NCI-H226 (cell line): ENCODE results near the gene ITIH3.

Source experiments
- DNase-seq: peaks from one replicate; pipeline ENCODE4 v3.0.0-alpha.2; 2015

The ITIH3 gene

DNA sequence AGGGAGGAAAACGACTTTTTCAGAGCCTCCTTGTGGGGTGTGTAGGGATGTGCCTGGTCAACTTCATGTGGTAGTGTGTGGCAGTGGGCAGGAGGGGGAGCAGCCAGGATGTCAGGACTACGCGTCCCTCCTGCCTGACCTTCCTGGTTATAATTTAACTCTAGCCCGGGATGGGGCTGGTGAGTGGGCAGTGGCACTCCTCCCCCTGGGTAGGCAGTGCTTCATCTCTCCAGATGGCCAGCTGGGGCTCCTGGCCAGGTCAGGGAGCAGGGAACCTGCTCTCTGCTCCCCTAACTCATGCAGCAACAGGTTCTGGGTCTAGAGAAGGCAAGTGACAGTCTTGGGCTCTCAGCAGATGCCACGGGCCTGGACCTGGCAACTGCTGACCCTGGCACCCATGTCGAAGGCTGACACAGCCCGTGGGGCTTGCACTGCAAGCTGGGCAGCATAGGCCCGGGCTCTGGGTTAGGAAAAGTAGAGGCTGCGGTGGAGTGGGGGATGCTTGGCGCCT lies 33.3 kb downstream of the ITIH3 start:
- no peak for DNase-seq

DNA sequence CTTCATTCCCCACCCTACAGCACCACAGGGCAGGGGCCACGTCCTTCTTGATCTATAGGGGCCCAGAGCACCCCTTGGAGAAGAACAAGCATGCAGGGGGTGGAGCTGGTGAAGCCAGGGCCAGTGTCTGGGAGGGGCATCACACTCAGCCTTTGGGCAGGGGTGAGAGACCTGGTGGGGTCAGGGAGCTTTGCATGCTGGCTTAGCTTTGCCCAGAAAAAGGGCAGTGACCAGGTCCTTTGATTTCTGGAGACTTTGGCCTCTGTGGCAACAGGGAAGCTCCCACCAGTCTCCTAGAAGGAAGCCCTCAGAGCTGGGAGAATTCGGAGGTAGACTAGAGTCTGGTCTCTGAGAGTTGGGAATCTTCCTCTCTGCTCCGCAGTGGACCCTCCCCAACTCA lies 34.9 kb downstream of the ITIH3 start:
- DNase-seq = no peak

DNA sequence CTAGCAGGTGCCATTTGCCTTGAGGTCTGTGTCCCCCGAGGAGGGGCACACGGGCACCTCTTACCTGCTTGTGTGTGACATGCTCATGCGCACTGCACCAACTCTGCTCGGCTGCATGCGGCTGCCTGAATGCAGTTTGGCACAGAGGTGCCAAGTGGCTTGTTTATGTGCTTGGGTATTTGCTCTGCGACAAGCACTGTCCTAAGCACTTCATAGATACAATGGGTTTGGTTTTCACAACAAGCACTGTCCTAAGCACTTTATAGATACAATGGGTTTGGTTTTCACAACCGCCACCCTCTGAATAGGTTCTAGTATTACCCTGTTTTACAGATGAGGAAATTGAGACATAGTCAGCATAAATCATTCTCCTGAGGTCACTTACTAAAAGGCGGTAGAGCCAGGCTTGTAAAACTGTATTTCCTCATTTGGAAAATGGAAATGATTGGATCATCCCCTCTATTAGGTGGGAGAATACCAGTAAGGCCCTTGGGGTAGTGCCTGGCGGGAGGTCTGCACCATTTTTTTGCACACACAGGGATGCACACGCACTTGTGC lies 35.4 kb downstream of the ITIH3 start:
- DNase-seq = no peak

DNA sequence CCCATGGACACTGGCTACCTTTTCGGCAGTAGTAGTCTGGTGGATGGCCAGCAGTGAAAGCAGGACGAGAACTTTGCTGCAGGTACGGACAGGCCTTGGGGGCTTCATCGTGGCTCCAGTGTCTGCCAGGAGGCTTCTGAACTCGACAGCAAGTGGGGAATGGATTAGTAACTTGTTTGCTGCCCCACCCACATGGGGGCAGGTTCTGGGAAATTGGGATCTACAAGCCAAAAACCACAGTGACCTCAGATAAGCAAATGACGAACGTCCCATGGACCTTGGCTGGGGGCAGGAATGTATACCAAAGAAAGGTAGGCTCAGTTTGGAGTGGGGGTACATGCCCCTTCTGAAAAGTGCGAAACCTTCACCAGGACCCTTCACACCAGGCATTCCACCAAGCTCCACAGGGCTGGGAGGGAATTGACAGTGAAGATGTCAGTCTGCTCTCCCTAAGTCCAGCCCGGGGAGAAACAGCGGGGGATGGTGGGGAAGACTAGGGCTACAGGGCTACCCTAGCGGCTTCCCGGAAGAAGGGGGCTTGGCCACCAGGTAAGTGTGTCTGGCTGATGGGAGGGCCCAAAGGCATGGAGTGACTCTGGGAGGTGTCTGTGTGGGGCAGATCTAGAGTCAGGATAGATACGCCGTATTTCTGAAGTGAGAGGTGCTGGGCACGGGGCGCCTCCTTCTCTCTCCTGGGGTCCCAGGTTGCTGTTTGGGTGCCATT lies 36.1 kb downstream of the ITIH3 start, which contains the start of gene ITIH4:
Gene ITIH4, minus strand, starts transcription at position 138 of the 724 bp plus-strand sequence. Its CDS starts 30 bp downstream, at position 108.
- no peak for DNase-seq

DNA sequence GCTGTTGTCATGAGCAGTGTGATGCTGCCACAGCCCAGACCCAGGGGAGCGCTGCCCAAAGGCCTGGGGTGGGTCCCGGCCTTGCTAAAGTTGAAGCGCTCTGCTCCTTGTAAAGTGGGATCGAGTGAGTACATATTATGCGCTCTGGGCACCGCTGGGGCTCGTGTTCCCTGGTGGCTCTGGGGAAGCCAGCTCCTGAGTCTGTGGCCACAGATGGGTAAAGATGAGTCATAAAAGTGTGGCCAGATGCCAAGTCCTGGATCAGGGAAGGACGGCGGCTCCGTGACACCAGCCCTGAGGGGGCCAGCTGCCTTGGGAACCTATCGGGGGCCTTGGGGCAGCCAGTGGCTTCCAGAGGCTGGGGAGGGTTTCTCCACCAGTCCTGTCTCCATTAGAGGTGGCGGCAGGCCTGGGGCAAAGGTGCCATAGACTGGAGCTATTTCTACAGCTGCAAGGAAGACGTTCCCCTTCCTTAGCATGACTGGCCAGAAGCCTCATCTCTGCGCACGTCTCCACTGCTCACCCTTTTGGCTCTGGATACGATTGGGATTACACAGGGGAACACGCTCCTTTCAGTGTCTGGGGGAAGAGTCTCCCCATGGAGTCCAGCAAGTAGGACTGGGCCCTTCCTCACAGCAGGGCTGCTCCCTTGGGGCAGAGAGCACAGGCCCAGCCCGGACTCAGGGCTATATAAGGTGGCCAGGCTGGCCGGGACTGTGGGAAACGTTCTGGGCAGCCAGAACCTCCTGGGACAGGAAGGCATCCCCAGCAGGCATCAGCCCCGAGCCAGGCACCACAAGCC lies 37.1 kb downstream of the ITIH3 start:
- no peak for DNase-seq

DNA sequence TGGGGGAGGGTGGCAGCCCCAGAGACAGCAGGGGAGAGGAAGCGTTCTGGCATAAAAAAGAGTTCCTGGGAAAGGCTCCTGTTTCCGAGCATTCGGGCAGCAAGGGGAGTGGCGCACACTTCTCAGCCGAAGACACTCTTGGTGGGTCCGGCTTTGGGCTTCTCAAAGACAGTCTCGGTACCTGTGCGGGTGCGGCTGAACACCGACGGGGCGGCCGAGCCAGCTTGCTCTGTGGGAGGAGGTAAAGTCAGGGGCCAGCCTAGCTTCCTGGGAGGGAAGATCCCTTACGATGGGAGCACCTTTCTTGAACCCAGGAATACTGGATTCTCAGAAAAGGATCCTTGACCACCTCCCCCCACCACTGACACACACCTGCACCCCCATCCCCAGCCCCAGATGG lies 38.6 kb downstream of the ITIH3 start:
- DNase-seq = no peak

DNA sequence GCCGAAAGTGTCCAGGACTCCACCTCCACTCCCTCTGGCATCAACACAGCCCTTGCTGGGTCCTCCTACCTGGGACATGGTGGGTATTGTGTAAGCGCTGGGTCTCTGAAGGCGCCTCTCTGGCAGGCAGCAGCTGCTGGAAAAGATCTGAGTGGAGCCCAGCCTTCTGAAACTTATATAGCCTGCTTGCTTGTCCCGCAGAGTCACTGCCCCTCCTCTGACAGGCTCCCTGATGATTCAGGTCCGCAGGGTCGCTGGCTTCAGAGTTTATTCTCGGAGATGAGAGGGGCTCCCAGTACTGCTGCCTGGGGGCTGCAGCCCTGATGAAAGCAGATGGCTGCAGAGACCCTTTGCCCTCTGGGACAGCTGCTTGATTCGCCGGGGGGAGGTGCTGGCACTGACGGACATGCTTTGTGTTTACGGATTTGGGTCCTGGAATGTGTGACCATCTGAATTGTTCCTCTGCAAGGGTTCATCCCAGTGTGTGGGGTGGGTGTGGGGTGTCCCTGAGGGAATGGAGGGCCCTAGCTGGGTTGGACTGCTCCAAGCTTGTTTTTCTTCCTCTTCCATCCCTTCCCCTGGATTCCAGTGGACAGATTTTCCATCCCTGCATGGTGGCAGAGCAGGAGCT lies 40.4 kb downstream of the ITIH3 start, which contains the start of gene MUSTN1:
Gene MUSTN1, minus strand, starts transcription at position 149 of the 631 bp plus-strand sequence. Its CDS starts 71 bp downstream, at position 78.
- DNase-seq = no peak

DNA sequence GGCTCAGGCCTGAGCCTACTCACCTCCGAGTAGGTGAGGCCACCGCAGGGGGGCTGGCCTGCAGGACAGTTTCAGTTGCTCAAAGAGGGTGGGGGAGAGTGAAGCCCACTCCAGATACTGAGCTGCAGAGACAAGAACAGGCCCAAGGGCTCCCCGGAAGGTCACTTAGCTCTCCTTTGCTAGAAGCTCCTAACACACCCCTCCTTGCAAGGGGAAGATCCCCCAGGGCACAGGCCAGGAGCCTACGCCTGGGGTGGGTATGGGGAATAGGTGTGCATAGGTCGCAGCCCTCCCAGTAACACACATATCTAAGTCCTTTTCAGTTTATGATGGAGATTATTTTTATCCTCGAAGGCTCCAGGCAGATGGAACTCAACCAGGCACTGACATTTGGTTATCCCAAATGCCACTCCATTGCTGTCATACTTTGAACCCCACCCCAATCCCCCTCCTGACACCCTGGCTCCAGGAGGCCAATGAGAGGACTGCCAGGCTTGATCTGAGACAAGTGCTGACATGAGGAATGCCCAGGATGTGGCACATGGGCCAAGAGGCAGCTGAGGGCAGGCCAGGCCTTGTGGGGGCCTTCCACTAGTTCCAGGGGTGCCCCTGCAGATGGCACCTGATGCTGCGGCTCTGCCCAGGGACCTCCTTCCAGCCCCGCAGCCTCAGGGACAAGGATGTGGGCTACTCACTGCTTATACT lies 41.3 kb downstream of the ITIH3 start:
- DNase-seq = no peak

DNA sequence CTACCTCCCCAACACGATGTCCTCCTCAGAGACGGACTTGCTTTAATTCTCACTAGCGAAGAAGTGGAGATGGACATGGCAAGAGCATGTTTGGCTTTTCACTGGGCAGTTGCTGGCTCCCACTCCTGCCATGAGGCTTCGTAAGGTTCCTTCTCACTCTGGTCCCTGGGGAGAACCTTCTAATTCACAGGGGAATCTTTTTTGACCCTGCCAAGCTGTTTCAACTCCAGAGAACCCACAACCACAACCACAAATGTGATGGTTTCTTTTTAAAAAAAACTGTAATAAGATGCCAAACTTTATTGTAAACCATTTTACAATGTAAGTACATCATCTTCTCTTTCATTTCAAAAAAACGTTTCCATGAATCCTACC lies 41.9 kb downstream of the ITIH3 start:
- DNase-seq = no peak

DNA sequence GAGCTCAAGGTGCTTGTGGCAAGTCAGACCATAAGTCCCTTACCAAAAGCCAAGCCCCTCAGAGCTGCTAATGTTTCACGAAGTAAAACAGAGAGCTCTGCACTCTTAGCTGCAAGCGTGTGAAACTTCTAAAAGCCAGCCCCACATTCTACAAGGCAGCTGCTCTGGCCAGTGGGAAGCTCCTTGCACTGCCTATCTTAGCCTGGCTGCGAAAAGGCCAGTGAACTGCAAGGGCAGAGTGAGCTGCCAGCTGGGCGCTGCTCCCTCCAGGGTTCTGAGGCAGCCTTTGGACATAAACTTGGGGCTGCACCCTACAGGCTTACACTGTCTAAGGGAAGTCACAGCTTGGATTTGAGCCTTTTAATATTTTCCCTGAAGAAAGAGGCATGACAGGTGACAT lies 42.4 kb downstream of the ITIH3 start:
- no peak for DNase-seq

DNA sequence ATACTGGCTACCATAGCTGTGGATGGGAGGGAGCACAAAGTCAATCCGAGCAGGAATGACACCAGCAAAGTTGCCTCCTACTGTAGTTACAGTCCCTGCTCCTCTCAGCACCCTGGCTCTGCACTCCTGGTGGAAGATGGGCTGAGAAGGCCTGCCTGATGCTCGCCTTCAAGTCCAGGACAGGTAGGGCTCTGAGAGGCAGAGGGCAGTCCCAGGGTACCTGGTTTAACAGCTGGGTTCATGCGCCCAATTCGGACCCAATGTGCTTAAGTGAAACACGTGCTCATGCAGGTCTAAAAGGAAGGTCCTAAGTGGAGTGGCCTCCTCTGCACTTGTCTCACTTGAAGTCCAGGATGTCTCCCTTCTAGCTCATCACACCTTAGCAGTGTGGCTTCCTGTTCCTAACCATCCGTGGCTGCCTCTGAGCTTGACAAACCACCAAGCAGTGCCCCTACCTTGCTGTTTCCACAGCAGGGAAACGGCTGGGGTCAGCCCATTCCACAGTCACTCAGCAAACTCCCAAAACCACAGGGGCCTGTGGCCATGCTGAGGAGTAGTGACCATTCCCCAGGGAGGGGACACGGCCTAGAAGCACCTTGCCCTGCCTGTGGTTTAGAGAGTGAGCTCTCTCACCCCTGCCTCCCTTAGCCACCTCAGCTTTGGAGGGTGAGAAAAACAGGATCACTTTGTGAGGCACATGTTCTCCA lies 44.1 kb downstream of the ITIH3 start:
- DNase-seq = no peak

DNA sequence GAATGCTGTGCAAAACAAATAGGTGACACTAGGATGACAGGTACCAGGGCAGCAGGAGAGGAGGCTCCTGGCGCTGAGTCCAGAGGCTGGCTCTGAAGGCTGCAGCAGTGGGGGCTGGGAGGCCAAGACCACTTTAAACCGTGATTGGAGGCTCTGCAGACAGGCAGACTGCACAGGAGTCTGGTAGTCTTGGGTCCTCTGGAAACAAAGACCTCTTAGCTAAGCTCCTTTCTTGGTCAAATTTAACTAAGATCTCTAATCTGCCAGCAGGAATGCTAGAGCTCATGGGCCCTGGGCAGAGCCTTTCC lies 44.6 kb downstream of the ITIH3 start:
- DNase-seq = no peak

DNA sequence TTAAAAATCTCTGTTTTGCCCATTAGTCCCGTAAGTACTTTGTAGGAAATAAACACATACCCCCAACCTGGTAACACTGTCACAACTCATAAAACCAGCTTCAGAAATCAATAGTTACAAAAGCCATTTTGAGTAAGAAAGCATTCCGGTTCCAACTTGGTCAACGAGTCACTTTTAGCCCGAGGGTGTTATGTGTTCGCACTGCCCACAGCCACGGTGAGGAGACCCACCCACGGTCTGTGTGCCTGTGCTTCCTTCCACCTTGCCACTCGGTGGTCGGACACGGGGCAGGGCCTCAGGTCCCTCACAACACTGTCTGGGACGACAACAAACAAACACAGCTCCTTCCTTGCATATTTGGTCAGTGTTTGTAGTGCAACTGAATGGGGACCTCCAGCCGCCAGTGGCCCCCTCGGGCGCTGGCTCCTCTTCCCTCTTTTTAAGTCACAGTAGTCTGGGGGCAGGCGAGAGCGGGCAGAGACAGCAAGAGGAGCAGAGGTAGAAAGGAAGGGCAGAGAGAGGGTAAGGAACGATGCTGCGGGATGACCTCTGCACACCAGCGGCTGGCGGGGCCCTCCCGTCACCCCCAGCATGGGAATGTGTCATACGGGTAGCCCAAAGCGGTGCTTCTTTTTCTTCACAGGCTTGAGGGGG lies 45.4 kb downstream of the ITIH3 start:
- no peak for DNase-seq

DNA sequence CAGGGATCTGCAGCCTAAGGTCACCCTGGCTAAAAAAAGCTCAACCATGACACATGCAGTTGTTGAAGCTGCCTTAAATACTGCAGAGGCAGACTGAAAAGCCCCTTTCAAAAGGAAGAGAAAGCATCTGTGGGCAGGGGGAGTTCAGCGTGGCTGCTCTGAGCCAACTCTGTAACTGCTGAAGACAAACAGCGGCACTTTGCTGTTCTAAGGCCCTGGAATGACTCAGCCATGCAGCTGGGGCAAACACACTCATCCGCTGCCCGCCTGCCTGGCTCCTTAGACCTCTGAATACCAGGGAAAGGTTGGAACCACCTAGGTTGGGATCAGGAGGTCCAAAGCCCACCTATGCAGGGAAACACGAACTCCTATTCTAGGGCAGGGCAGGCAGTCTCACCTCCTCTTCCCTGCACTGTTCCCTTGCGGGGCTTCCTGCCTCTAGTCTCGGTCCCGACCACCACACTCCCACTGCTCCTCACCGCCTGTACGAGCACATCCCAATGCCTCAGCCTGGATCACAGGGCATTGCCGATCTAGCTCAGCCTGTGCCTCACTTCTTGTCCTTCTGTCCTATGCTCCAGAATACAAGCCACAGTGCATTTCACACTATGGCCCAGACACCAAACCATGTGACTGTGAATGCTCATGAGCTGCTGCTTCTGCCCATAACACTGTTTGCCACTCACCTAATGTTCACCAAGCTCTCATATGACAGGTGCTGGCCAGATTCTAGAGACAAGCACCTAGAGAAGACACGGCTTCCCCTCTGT lies 46.8 kb downstream of the ITIH3 start:
- no peak for DNase-seq

DNA sequence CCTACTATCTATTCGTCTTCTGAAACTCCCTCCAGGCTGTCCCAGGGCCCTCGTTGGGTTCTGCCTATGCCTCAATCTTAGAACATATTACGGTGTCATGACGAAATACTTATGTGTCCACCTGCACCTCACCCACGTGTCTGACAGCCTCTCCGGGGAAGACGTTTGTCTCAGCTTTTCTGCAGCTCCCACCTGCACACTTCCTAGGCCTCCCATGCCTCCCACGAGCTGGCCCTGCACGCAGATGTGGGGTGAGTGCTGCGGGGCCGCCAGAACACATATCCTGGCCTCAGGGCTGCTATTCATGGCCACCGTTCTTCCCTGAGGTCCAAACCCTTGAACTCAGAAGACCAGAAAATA lies 47.4 kb downstream of the ITIH3 start:
- no peak for DNase-seq

DNA sequence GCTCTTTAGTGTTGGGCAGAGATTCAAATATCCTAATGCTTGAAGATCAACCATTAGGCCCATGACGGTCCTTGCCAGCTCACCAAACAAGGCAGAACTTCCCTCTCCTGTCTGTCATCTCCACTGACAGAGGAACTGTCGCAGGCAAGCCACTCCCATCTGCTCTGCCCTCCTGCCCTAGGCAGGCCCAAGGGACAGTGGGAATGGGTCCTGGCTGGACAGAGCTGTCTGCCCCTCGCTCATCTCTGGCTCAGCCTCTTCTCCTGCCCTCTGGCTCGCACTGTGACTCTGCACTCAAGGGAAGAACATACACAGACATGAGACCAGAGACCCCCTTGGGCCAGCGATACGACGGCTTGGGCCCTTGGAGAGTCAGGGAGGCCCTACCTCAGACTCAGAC lies 47.8 kb downstream of the ITIH3 start:
- no peak for DNase-seq

DNA sequence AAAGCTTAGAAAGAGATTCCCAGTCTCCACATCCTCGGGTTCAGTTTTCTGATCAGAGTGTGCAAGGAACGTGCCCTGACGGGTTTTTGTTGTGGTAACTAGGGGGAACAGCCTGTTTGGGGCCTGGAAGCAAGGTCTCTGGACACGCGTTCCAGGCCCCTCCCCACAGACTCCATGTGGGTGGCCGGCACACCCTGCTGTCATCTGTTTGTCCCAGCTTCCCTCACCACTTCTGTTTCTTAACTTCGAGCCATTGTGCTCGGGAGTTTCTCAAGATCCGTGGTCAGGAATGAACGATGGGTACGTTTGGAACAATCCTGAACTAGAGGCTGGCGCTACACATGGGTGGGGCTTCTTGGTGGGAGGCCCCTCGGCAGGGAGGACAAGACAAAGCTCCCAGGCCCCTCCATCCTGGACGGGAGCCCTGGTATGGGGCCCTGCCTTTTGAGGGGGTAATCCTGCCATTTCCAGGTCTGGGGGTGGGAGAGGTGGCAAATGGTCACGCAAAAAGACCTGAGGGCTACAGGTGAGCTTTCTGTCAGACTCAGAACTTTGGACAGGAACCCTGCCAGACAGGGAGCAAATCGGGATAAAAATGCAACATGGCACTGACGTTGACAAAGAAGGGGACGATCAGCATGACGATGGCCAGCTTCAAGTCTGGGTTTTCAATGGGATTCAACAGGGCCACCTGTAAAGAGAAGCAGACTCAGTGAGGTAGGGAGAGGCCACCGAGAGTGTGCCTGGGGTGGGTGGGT lies 48.7 kb downstream of the ITIH3 start:
- DNase-seq = no peak

DNA sequence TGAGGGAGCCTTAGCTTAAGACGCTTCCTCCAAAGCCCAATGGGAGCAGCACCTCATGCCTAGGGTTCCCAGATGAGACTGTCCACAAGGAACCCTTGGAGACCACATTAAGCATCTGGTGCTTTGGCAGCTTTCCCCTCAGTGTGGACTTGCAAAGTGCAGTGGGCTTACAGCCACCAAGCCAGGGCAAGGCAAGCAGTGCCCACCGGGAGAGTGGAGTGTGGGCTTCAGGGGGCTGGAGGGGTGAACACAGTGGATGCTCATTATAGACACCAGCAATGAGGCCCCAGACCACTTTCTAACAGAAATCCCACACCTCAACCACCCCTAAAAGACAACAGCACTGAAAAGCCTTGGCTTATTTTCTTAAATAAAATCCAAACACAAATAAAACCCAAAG lies 49.3 kb downstream of the ITIH3 start:
- no peak for DNase-seq

DNA sequence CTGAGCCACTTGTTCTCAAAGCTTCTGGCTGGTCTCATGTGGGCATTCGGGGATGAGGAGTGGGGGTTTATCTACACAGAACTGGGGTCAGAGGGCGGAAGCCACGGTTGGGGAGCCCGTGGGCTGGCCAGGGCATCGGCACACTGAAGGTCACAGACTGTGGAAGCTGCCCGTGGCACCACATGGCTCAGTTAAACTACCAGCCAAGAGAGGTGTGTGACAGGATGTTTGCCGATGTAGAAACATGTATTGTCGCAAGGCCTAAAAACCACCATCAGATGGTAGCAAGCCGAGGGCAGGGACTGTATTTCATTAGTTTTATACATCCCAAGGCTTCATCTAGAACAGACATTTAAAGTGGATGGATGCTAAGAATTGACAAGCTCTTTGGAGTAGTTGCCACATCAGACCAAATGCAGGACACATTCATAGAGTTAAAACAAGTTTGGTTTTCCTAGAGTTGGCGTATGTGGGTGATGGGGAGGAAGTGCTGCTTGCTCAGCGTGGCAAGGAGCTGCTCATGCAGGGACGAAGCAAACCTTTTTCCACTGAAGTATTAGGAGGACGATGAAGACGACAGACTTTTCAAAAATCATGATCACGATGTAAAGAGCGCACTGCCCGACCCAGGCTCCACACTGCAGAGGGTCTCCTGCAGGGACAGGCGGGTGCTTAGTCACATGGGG lies 49.8 kb downstream of the ITIH3 start:
- no peak for DNase-seq

DNA sequence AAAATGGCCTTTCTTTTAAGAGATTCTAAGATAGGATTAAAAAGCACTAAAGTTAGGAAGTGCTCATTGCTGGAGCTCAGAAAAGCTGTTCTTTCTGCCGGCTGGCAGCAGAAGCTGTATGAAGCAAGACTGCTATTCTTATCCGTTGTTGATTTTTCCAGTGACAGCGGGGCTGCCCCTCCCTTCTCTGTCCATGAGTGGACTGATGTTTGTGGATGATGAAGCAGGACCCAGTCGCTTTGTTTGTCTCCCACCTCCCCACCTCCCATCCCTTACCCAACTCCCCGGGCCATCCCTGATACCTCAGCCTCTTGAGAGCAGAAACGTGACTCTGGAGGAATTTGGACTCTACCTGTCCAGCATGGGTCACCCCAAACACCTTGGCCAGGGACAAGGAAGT lies 50.6 kb downstream of the ITIH3 start:
- DNase-seq = no peak
